GM21515 (cell line): ENCODE results near the gene DOHH.
A peak's percentile ranks its signal among the peaks of the same experiment; 100 is the strongest.
"Not testable (repeated sequence)": the region's sequence is repeated elsewhere in the genome, so short reads cannot be mapped to it uniquely, and the experiment has no call there.

Source experiments
- ATAC-seq: cut with Tn5 transposase; IDR thresholded peaks from one replicate; pipeline ENCODE4 v1.9.1; 2021; ENCODE audit not compliant: unreplicated experiment

Gene DOHH

DNA sequence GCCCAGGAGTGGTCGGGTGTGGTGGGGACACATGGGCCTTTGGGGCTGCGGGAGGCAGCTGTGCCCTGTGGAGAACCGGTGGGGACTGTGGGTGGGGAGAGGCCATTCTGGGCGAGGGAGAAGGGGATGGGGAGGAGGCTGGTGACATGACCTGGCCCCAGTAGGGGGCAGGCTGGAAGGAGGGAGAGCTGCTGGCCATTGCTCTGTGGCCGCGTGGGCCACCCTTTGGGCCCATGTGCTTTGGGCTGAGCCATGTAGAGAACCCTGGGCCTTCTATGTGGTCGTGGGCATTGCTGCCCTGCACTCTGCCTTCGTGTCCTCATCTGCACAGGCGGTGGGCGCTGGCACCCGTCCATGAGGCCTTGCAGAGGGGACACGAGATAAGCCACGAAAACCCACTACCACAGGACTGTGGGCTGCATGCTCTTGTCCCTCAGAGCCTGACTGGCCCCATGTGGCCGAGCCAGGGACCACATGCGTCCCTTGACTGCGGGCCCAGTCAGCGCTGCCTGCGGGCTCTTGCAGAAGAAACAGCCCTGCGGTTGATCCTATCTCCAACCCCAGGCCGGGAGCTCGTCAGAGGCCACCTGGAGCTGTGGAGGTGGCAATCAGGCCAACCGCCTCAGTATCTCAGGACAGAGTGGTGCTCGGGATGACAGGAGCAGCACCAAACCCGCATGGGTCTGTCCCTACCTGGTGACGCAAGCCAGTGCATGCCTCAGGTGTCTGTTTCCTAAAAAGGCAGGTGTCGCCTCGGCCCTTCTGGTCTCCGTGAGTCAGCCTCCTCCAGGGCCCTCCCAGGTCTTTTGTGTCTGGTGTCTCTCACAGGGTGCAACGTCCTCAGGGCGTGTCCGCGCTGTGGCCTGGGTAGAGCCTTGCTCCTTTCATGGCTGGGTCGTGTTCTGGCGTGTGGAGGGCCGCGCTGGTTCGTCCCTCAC is 20.0 kb upstream of the DOHH start:
- no peak for ATAC-seq

GRCh38 chr19:3519126-3519525 is 18.7 kb upstream of the DOHH start:
- ATAC-seq, result no peak

GRCh38 chr19:3518659-3519058 is 18.2 kb upstream of the DOHH start:
- ATAC-seq, result no peak

DNA sequence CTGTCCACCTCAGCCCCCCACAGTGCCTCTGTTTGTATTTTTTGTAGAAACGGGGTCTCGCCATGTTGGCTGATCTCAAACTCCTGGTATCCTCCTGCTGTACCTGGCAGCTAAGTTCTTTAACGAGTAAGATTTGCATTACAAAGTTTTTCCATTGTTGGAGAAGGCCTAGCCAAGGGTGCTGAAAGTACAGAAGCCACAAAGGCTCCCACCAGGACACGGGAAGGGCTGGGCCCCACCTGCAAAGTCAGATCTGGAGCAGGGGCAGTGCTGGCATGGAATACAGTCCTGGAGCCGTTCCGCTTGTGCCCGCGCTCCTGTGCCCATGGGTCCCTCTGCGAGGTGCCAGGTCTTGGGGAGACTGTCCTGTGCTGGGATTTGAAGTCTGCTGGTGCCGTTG is 17.8 kb upstream of the DOHH start:
- ATAC-seq, result no peak

- ATAC-seq, result no peak
These were observed 17.2 kb upstream of the DOHH start for GRCh38 chr19:3517638-3518037.

GRCh38 chr19:3516675-3517207 is 16.3 kb upstream of the DOHH start:
- ATAC-seq, result no peak

DNA sequence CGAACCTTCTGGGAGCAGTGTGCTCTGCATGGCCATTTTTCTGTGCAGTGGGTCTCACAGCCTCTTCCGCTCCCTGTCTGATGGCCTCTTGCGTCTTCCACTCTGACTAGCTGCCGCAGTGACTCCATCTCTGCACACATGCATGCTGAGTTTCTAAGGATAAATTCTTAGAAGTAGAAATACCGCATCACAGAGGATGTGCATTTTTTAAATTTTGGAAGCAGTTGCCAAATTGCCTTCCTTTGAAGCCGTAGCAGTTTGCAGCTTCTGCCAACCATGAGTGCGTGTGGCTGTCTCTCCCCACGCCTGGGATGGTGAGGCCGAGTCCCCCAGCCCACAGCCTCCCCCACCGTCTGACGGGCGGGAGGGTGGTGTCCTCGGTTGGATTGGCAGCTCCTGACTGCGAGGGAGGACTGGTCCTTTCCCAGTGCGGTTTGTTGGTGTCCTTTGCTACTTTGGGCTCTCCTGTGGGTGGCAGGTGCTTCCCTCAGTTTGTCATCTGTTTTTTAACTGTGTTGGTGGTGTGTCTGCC is 15.5 kb upstream of the DOHH start:
- no peak for ATAC-seq

DNA sequence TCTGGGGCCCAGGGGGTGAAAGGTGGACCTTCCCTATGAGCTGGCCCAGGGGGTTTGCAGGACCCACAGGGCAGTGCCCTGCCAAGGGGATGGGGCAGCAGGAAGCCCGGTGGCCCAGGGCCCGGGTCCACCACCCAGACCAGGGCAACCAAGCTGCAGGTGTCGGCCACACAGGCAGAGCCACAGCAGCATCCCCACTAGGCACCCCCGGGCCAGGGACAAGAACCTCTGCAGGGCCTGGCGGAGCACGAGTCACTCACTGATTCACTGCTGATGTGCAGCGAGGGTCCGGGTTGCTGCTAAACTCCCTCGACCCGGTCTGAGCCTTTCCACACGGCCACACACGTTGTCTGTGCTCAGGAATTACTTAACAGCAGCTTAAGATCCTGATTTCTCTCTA is 14.5 kb upstream of the DOHH start:
- ATAC-seq, result no peak

DNA sequence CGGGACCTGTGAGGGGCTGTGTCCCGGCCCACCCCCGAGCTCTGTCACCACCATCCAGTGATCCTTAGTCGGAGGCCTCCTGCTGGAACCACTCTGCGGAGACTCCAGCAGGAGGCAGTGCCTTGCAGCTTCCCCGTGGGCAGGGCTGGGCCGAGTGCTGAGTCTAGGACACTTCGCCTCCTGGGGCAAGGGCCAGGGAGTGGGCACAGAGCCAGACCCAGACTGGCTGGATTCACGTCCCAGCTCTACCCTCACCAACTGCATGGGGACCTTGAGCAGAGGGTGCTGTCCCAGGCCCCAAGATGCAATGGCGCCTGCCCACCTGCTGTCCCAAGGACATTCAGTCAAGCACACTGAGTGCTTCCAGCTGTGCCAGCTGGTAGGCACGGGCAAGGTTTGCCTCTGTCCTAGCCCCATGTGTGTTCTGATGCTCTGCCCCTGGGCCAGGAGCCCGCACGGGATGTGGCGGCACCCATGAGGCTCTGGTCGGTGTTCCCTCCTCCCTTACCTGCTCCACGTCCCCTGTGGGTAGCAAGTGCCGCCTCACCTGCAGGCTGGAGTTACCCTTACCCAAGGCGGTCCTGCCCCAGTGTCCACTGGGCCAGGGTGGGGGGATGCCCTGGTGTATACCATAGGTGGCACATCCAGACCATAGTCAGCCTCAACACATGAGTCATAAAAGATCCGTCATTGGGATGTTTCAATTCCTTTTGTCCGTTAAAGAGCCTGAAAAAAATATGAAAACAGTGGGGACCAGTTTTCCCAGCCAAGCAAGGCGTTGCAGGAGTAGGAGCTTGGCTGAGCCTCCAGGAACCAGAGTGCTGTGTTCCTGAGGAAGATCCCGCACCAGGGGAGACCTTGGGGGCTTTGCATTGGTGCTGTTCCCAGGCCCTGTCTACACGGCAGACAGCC is 13.0 kb upstream of the DOHH start:
- no peak for ATAC-seq

DNA sequence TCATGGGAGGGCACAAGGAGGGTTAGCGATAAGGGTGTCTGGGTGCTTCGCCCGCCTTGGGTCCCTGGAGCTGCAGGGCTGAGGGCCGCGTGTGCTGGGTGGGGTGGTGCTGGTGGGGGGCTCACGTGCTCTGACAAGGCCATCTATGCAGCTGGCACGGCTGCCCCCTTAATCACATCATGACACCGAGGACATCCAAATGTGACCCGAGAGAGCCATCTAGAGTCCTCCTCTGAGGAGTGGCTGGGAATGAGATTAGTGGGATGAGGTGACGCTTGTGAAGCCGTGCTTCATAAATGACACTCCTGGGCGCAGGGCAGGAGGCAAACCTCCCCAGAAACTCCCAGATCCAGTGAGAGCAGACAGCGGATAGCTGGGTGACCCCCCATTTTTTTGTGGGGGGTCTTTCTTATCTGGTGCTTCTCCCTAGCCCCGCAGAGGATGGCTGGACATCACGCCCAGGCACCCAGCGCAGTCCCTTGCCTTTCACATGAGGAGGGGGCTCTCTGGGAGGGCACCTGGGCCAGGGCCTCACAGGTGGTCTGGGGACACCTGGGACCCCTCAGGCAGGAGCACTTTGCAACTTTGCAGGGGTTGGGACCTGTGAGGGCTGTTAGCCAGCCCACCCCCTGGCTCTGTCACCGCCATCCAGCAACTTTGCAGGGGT is 12.2 kb upstream of the DOHH start:
- no peak for ATAC-seq

DNA sequence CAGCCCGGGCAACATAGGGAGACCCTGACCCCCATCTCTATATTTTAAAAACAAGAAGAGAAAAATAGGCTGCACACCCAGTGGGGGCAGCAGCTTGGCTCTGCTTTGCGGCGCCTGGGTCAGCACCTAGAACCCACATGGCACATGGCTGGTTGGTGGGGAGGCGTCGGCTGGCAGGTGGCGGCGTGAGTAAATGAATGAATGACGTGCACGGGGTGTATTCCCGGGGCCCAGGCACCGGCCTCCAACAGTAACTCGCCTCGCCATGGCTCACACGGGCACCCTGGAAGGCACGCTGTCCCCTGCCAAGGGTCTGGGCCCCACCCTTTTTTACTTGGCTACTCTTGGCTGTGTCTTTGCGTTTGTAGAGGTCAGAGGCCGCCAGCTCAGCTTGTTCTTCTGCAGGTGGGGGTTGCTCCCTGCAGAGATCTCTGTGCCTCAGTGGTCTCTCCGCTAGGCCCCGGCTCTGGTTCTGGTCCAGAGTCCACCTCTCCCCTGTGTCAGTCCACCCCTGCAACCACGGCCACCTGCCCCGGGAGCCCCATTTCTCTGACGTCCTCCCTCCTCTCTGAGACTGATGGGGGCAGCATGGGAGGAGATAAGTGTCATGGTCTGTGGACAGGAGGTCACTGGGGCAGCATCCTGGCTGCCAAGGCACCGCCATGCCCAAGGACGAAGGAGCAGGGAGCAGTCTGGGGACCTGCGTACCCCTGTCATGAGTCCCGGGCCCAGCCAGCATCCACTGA is 11.2 kb upstream of the DOHH start:
- no peak for ATAC-seq

GRCh38 chr19:3510727-3511126 is 10.3 kb upstream of the DOHH start:
- no peak for ATAC-seq

GRCh38 chr19:3509566-3509989 is 9.1 kb upstream of the DOHH start:
- no peak for ATAC-seq

- no peak for ATAC-seq
These were observed 8.5 kb upstream of the DOHH start for GRCh38 chr19:3508771-3509535.

GRCh38 chr19:3508121-3508661 is 7.7 kb upstream of the DOHH start:
- not testable (repeated sequence) for ATAC-seq

DNA sequence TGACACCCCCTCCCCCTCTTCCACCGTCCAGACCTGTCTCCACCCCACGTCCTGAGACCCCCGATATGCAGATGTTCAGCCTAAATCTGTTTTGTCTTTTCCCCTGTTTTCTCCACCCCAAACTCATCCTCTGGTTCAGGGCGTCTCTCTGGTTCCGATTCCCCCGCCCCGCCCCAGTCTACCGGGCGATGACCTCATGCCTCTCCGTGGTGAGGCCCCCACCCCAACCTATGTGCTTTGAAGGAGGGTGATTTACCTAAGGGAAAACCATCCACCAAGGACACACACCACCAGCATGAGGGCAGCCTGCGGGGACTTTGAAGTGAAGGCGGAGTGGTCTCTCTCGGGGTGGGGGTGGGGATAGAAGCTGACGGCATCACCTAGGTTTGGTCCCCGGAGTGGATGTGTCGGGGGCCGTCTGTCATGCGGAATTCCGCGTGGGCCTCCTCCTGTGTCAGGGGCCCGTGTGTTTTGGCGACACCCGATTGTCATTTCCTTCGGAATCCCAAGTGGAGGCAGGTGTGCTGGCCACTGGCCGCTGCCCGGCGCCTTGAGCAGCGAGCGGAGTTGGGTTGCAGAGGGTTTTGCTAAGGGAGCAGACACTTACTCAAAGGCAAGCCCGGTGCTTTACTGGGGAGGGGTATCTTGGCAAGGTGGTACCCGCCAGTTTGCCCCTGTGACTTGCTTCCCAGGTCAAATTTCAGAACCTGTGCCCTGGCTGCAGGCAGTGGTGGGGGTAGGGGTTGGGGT is 7.1 kb upstream of the DOHH start:
- no peak for ATAC-seq

- ATAC-seq, result peak; percentile 7
These were observed 6.2 kb upstream of the DOHH start for GRCh38 chr19:3506384-3507340.
